Keratinocyte (primary cell): Measurements from ENCODE around the gene ARVCF. TPM values are rescaled to one million over a fixed set of nuclear protein-coding genes. Genes with fewer than 3 reads are reported as not detected.

Source experiments
- DNase-seq: peaks from one replicate; pipeline ENCODE4 v3.0.0-alpha.2; 2011; ENCODE audit warnings: low read depth, missing footprints, low spot score
- FAIRE-seq: peaks from 2 replicates; lab custom pipeline; 2011; peaks lifted over from hg19 to GRCh38; lab: Jason Lieb, UNC
- H2AFZ ChIP-seq: 2 replicates; pipeline ENCODE4 v1.6.0; 2012; ENCODE audit warnings: low read length, control low read depth, inconsistent platforms; ENCODE audit not compliant: control insufficient read depth
- H3K27ac ChIP-seq: 2 replicates; pipeline ENCODE4 v1.5.1; 2011; ENCODE audit warnings: low read length; ENCODE audit not compliant: control insufficient read depth, insufficient read depth
- H3K27me3 ChIP-seq: 3 replicates; pipeline ENCODE4 v1.6.0; 2011; ENCODE audit warnings: low read length; ENCODE audit not compliant: control insufficient read depth, insufficient read depth; ENCODE audit errors: extremely low read depth
- H3K36me3 ChIP-seq, 2 experiments: 2 replicates in 1 of 2; 3 replicates in 1 of 2; pipeline ENCODE4 v1.5.1; 2011; ENCODE audit warnings: low read length in 2 of 2, mild to moderate bottlenecking in 1 of 2; ENCODE audit not compliant: control insufficient read depth in 2 of 2, insufficient read depth in 2 of 2; ENCODE audit errors: extremely low read depth in 1 of 2
- H3K4me1 ChIP-seq: 3 replicates; pipeline ENCODE4 v1.5.1; 2011; ENCODE audit warnings: low read length; ENCODE audit not compliant: control insufficient read depth, insufficient read depth; ENCODE audit errors: extremely low read depth
- H3K4me2 ChIP-seq: 3 replicates; pipeline ENCODE4 v1.6.0; 2011; ENCODE audit warnings: low read depth, low read length; ENCODE audit not compliant: control insufficient read depth, insufficient read depth; ENCODE audit errors: extremely low read depth
- H3K4me3 ChIP-seq, 3 experiments: fragments of 200-600 bp in 1 of 3; sonication (generic) in 1 of 3; 2 replicates in 2 of 3; 3 replicates in 1 of 3; pipeline ENCODE4 v1.5.1; 2011 to 2016; ENCODE audit warnings: low read length in 3 of 3, mild to moderate bottlenecking in 3 of 3, control low read depth in 2 of 3, inconsistent platforms in 1 of 3, low read depth in 1 of 3, mixed read lengths in 1 of 3, mixed run types in 1 of 3, moderate library complexity in 1 of 3; ENCODE audit not compliant: control insufficient read depth in 2 of 3, insufficient read depth in 2 of 3; ENCODE audit errors: extremely low read depth in 1 of 3
- H3K79me2 ChIP-seq: 2 replicates; pipeline ENCODE4 v1.6.0; 2012; ENCODE audit warnings: low read length; ENCODE audit not compliant: control insufficient read depth, insufficient read depth
- H3K9ac ChIP-seq: 3 replicates; pipeline ENCODE4 v1.6.0; 2011; ENCODE audit warnings: low read length; ENCODE audit not compliant: control insufficient read depth, insufficient read depth; ENCODE audit errors: extremely low read depth
- H3K9me1 ChIP-seq: 3 replicates; pipeline ENCODE4 v1.6.0; 2011; ENCODE audit warnings: low read length; ENCODE audit not compliant: control insufficient read depth, insufficient read depth; ENCODE audit errors: extremely low read depth
- H3K9me3 ChIP-seq: 2 replicates; pipeline ENCODE4 v1.5.1; 2012; ENCODE audit warnings: low read depth, low read length; ENCODE audit not compliant: control insufficient read depth
- H4K20me1 ChIP-seq: 3 replicates; pipeline ENCODE4 v1.6.0; 2011; ENCODE audit warnings: low read length; ENCODE audit not compliant: control insufficient read depth, insufficient read depth; ENCODE audit errors: extremely low read depth
- EZH2 ChIP-seq: IDR thresholded peaks from one replicate; pipeline ENCODE4 v1.6.1; 2012; ENCODE audit warnings: inconsistent platforms, mild to moderate bottlenecking, low read length, moderate library complexity
- dilution Hi-C: fragments of 300-500 bp; cut with MboI; formaldehyde crosslinking; loops from one replicate; pipeline ENCODE4 v1.7.0; 2020; ENCODE audit warnings: low sequenced_read_pairs; ENCODE audit not compliant: extremely low pct_ligation_motif_present
- polyA plus RNA-seq, 5 experiments: library from polyadenylated mRNA; depleted of rRNA in 3 of 5; stranded (reverse) in 3 of 5; stranded (forward) in 1 of 5; unstranded in 1 of 5; fragments of >200 nt; gene quantifications; 1 replicate in 1 of 5; 2 replicates in 3 of 5; 3 replicates in 1 of 5; pipeline versions ENCODE4 v1.2.1 to v1.2.3, GENCODE V29; 2011 to 2012; ENCODE audit warnings: missing spikeins in 2 of 5, low read depth in 1 of 5, low replicate concordance in 1 of 5
- TF ChIP-seq, protein P1 (sequence below), 3 experiments: IDR thresholded peaks in 1 of 3; conservative IDR thresholded peaks in 1 of 3; optimal IDR thresholded peaks in 1 of 3; 2 replicates in 2 of 3; 3 replicates in 1 of 3; pipeline versions ENCODE3 to v1.5.1; 2011; ENCODE audit warnings: low read length in 3 of 3, mild to moderate bottlenecking in 3 of 3, moderate library complexity in 2 of 3, control low read depth in 1 of 3, inconsistent platforms in 1 of 3; ENCODE audit not compliant: insufficient read depth in 2 of 3; ENCODE audit errors: extremely low read depth in 1 of 3

ARVCF gene
- polyA plus RNA-seq, 1 donor (not counting 4 experiments of a cell fraction or from before 2014, with no cell fraction given) = 5.7 TPM

DNA sequence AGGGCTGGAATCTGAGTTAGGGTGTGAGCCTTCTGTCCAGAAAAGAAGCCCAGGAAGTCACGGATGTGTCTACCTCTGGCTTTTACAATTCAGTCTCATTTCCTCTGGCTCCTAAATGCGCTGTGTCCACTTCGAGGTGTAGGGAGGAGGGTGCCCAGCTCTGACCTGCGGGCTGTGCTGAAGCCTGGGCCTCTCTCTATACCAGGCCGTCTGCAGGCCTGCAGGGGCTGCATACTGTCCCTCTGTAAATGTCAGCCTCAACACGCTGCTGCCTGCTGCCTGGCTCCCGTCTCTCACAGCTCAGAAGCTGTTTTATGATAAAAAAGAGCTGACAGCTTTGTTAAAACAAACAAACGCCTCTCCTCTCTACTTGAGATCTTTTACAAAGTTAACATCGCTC lies 14.5 kb downstream of the ARVCF start:
- Histone ChIP-seq H3K4me2 (no peak overlapping the region), H3K79me2 (no peaks in the 10 kb centered on the region), H2AFZ (no peak overlapping the region), H4K20me1 (no peaks in the 10 kb centered on the region), H3K4me1 (no peaks in the 10 kb centered on the region), H3K9ac (no peak overlapping the region), H3K27me3 (peaks cover 1% of the 10 kb centered on the region), H3K27ac (no peak overlapping the region), H3K9me1 (no peaks in the 10 kb centered on the region), H3K9me3 (no peaks in the 10 kb centered on the region), H3K4me3 (no peak overlapping the region), H3K36me3 (no peaks in the 10 kb centered on the region)
- DNase-seq (no peak), FAIRE-seq (no peak)
- no peak for TF ChIP-seq EZH2
- TF ChIP-seq, protein P1, sequence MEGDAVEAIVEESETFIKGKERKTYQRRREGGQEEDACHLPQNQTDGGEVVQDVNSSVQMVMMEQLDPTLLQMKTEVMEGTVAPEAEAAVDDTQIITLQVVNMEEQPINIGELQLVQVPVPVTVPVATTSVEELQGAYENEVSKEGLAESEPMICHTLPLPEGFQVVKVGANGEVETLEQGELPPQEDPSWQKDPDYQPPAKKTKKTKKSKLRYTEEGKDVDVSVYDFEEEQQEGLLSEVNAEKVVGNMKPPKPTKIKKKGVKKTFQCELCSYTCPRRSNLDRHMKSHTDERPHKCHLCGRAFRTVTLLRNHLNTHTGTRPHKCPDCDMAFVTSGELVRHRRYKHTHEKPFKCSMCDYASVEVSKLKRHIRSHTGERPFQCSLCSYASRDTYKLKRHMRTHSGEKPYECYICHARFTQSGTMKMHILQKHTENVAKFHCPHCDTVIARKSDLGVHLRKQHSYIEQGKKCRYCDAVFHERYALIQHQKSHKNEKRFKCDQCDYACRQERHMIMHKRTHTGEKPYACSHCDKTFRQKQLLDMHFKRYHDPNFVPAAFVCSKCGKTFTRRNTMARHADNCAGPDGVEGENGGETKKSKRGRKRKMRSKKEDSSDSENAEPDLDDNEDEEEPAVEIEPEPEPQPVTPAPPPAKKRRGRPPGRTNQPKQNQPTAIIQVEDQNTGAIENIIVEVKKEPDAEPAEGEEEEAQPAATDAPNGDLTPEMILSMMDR (optimal IDR thresholded peaks at IDR 0.05 in 1 of 3, IDR thresholded peaks at IDR 0.05 in 1 of 3, conservative IDR thresholded peaks at IDR 0.05 in 1 of 3; ENCODE audit: extremely low read depth in 1 of 3, insufficient read depth in 2 of 3, low read length in 3 of 3) = no peak
- dilution Hi-C loops = no loop called here

- dilution Hi-C loops = no loop called here
Observed at GRCh38 chr22:20001082-20001638, 15.5 kb downstream of the ARVCF start.

More at GRCh38 chr22:20001082-20001638, 15.5 kb downstream of the ARVCF start:
- Histone ChIP-seq H3K4me1 (no peaks in the 10 kb centered on the region), H3K4me2 (no peak overlapping the region), H3K36me3 (no peaks in the 10 kb centered on the region), H3K27me3 (peaks cover 7% of the 10 kb centered on the region), H3K9me3 (no peaks in the 10 kb centered on the region), H3K27ac (no peak overlapping the region), H4K20me1 (no peaks in the 10 kb centered on the region), H3K4me3 (no peak overlapping the region), H3K9ac (no peak overlapping the region), H3K9me1 (no peaks in the 10 kb centered on the region), H2AFZ (no peak overlapping the region), H3K79me2 (no peaks in the 10 kb centered on the region)
- TF ChIP-seq, protein P1 (optimal IDR thresholded peaks at IDR 0.05 in 1 of 3, IDR thresholded peaks at IDR 0.05 in 1 of 3, conservative IDR thresholded peaks at IDR 0.05 in 1 of 3; ENCODE audit: extremely low read depth in 1 of 3, insufficient read depth in 2 of 3, low read length in 3 of 3) = no peak
- no peak for TF ChIP-seq EZH2
- DNase-seq = no peak
- no peak for FAIRE-seq
